IMR-90 (cell line): ENCODE data around the gene PSRC1.

Experiments
- FOS ChIP-seq: fragments of 150-350 bp; IDR thresholded peaks from 2 replicates; pipeline ENCODE4 v1.6.1; 2016; ENCODE audit warnings: low read depth, low read length
- POLR2A ChIP-seq: IDR thresholded peaks from 2 replicates; pipeline ENCODE4 v1.6.1; 2012; ENCODE audit warnings: mild to moderate bottlenecking, low read depth, low read length
- RFX5 ChIP-seq: IDR thresholded peaks from 2 replicates; pipeline ENCODE4 v1.8.0; 2012; ENCODE audit warnings: low read depth, mild to moderate bottlenecking, low read length, moderate library complexity
- SMC3 ChIP-seq: fragments of 150-350 bp; IDR thresholded peaks from 2 replicates; pipeline ENCODE4 v1.6.1; 2016; ENCODE audit warnings: low read depth, mild to moderate bottlenecking, antibody characterized with exemption, low read length, moderate library complexity
- TF ChIP-seq, protein P1 (sequence below): conservative IDR thresholded peaks from 2 replicates; pipeline ENCODE4 v1.5.1; 2012; ENCODE audit warnings: mild to moderate bottlenecking, low read depth, low read length, improper control_type of control experiment
- TF ChIP-seq, protein P2 (sequence below): fragments of 150-350 bp; IDR thresholded peaks from 2 replicates; pipeline ENCODE4 v1.6.1; 2016; ENCODE audit warnings: low read depth, mild to moderate bottlenecking, low read length, moderate library complexity, borderline replicate concordance

DNA sequence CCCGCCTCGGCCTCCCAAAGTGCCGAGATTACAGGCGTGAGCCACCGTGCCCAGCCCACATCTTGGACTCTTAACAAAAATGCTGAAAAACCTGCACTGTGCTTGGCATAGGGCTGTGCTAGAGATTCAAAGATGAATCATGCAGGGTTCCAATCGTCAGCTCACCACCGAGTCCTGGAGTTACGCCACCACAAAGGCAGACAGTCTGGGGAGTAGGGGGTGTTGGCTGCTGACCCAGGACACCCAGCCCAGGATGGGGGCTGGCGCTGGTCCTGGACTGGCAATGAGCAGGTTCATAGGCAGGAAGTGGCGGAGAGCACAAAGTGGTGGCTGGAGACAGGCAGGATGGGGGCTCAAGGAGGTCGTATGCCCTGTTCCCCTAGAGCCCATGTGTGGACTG, 16.0 kb downstream of the PSRC1 start:
- TF ChIP-seq POLR2A (no peak), SMC3 (no peak), RFX5 (no peak), FOS (no peak)
- TF ChIP-seq, protein P1, sequence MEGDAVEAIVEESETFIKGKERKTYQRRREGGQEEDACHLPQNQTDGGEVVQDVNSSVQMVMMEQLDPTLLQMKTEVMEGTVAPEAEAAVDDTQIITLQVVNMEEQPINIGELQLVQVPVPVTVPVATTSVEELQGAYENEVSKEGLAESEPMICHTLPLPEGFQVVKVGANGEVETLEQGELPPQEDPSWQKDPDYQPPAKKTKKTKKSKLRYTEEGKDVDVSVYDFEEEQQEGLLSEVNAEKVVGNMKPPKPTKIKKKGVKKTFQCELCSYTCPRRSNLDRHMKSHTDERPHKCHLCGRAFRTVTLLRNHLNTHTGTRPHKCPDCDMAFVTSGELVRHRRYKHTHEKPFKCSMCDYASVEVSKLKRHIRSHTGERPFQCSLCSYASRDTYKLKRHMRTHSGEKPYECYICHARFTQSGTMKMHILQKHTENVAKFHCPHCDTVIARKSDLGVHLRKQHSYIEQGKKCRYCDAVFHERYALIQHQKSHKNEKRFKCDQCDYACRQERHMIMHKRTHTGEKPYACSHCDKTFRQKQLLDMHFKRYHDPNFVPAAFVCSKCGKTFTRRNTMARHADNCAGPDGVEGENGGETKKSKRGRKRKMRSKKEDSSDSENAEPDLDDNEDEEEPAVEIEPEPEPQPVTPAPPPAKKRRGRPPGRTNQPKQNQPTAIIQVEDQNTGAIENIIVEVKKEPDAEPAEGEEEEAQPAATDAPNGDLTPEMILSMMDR = no peak
- TF ChIP-seq, protein P2, sequence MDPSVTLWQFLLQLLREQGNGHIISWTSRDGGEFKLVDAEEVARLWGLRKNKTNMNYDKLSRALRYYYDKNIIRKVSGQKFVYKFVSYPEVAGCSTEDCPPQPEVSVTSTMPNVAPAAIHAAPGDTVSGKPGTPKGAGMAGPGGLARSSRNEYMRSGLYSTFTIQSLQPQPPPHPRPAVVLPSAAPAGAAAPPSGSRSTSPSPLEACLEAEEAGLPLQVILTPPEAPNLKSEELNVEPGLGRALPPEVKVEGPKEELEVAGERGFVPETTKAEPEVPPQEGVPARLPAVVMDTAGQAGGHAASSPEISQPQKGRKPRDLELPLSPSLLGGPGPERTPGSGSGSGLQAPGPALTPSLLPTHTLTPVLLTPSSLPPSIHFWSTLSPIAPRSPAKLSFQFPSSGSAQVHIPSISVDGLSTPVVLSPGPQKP = no peak
